Neural progenitor cell (in vitro differentiated cells): Measurements from ENCODE around the gene UBTD2.
"Not testable (repeated sequence)": the region's sequence is repeated elsewhere in the genome, so short reads cannot be mapped to it uniquely, and the experiment has no call there.

Source experiments
- EZH2 ChIP-seq: fragments of 200-600 bp; sonication (generic); IDR thresholded peaks from 2 replicates; pipeline ENCODE4 v1.6.1; 2017; ENCODE audit warnings: antibody characterized with exemption, mild to moderate bottlenecking, moderate library complexity
- TF ChIP-seq, protein P1 (sequence below): fragments of 200-600 bp; sonication (generic); IDR thresholded peaks from 2 replicates; pipeline ENCODE4 v1.5.1; 2017; ENCODE audit warnings: antibody characterized with exemption, mild to moderate bottlenecking

DNA sequence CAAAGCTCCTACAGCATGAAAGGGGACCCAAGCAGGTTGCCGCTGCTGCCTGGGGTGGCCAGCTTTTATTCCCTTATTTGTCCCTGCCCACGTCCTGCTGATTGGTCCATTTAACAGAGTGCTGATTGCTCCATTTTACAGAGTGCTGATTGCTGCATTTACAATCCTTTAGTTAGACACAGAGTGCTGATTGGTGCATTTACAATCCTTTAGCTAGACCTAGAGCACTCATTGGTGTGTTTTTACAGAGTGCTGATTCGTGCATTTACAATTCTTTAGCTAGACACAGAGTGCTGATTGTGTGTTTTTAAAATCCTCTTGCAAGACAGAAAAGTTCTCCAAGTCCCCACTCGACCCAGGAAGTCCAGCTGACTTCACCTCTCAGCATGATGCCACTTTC is 85.8 kb downstream of the UBTD2 start:
- TF ChIP-seq, protein P1, sequence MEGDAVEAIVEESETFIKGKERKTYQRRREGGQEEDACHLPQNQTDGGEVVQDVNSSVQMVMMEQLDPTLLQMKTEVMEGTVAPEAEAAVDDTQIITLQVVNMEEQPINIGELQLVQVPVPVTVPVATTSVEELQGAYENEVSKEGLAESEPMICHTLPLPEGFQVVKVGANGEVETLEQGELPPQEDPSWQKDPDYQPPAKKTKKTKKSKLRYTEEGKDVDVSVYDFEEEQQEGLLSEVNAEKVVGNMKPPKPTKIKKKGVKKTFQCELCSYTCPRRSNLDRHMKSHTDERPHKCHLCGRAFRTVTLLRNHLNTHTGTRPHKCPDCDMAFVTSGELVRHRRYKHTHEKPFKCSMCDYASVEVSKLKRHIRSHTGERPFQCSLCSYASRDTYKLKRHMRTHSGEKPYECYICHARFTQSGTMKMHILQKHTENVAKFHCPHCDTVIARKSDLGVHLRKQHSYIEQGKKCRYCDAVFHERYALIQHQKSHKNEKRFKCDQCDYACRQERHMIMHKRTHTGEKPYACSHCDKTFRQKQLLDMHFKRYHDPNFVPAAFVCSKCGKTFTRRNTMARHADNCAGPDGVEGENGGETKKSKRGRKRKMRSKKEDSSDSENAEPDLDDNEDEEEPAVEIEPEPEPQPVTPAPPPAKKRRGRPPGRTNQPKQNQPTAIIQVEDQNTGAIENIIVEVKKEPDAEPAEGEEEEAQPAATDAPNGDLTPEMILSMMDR, result not testable (repeated sequence)
- TF ChIP-seq EZH2, result not testable (repeated sequence)
